Myocyte (in vitro differentiated cells): ENCODE measurements around the gene ENO1. TPM values are rescaled to one million over a fixed set of nuclear protein-coding genes. Genes with fewer than 3 reads are reported as not detected.

ENCODE experiments used
- DNase-seq: peaks from one replicate; pipeline ENCODE4 v3.0.0-alpha.2; 2012; ENCODE audit warnings: low read depth
- microRNA-seq: library from miRNA; unstranded; fragments of <30 nt; microRNA quantifications from one replicate; pipeline ENCODE4, GENCODE V29; 2016
- total RNA-seq: library from RNA; depleted of rRNA; stranded (reverse); fragments of >200 nt; gene quantifications from 2 replicates; pipeline ENCODE4 v1.2.3, GENCODE V29; 2014

The ENO1 gene
- total RNA-seq, 1 donor from 2014 or later: 351 TPM

- no peak for DNase-seq
Measured at GRCh38 chr1:8814865-8815264, 63.6 kb downstream of the ENO1 start.

GRCh38 chr1:8813991-8814390 is 64.5 kb downstream of the ENO1 start:
- DNase-seq: no peak

GRCh38 chr1:8813016-8813763 is 65.3 kb downstream of the ENO1 start:
- DNase-seq: no peak

- no peak for DNase-seq
Measured at GRCh38 chr1:8812081-8812480, 66.4 kb downstream of the ENO1 start.

Small RNAs within 50 kb of the gene (microRNA-seq; reads per million reads assigned to microRNA genes)
- gene MIR6728: not detected

Other genes starting within 250 kb of the ENO1 start
- gene RERE, start 61.0 kb downstream of the ENO1 start, total RNA-seq: 17.4 and 25.2 TPM in 2 replicates
- gene CA6, start 67.2 kb upstream of the ENO1 start, total RNA-seq: not detected in 2 replicates
- gene SLC2A7, start 147.7 kb upstream of the ENO1 start, total RNA-seq: not detected in 2 replicates
- 11.1 and 12.6 TPM in 2 replicates for gene SLC2A5, start 190.9 kb upstream of the ENO1 start, total RNA-seq